A549 (cell line): ENCODE measurements around the gene SLC16A12. TPM values are rescaled to one million over a fixed set of nuclear protein-coding genes. Genes with fewer than 3 reads are reported as not detected.

Experiments used
- ATAC-seq, 2 experiments: fragments of 200-7000 bp in 1 of 2; fragments of >200 bp in 1 of 2; cut with Nextera tagmentation in 1 of 2; cut with Tn5 transposase in 1 of 2; 3 replicates each; pipeline versions ENCODE4 v1.8.0 to v1.9.1; 2018 to 2020; ENCODE audit warnings: mild to moderate bottlenecking in 1 of 2, moderate library complexity in 1 of 2
- CTCF ChIA-PET: fragments of 300-600 bp; sonication (Branson Sonifier 250); formaldehyde crosslinking; extraction: SDS; loops from one replicate; lab custom pipeline; 2021; ENCODE audit warnings: antibody characterized with exemption, inconsistent platforms; lab: Yijun Ruan, JAX
- POLR2A ChIA-PET: fragments of 350-600 bp; formaldehyde crosslinking; extraction: SDS; loops from one replicate; lab custom pipeline; 2021; ENCODE audit warnings: antibody characterized with exemption, inconsistent platforms; lab: Yijun Ruan, JAX
- DNase-seq, 2 experiments: peaks; one replicate each; pipeline versions ENCODE4 v3.0.0 to v3.0.0-alpha.2; 2011 to 2016; ENCODE audit warnings: low read depth in 1 of 2, low spot score in 1 of 2
- FAIRE-seq: peaks from 2 replicates; lab custom pipeline; 2011; peaks lifted over from hg19 to GRCh38; lab: Jason Lieb, UNC
- H3K27ac ChIP-seq, 2 experiments: fragments of >200 bp; sonication (Bioruptor Twin); formaldehyde crosslinking; 3 replicates each; pipeline ENCODE4 v1.5.1; 2016 to 2017
- H3K4me1 ChIP-seq: fragments of >200 bp; sonication (Bioruptor Twin); formaldehyde crosslinking; 3 replicates; pipeline ENCODE4 v1.6.1; 2016
- H3K4me2 ChIP-seq: fragments of >200 bp; sonication (Bioruptor Twin); formaldehyde crosslinking; 3 replicates; pipeline ENCODE4 v1.6.1; 2016
- H3K4me3 ChIP-seq: fragments of >200 bp; sonication (Bioruptor Twin); formaldehyde crosslinking; 3 replicates; pipeline ENCODE4 v1.5.1; 2016
- H3K9me3 ChIP-seq: fragments of >200 bp; sonication (Bioruptor Twin); formaldehyde crosslinking; 3 replicates; pipeline ENCODE4 v1.6.1; 2016
- CBX2 ChIP-seq: fragments of 200-600 bp; sonication (generic); IDR thresholded peaks from 2 replicates; pipeline ENCODE4 v1.6.1; 2016; ENCODE audit warnings: low read depth, mild to moderate bottlenecking, borderline replicate concordance
- CBX8 ChIP-seq: fragments of 200-600 bp; sonication (generic); IDR thresholded peaks from 2 replicates; pipeline ENCODE4 v1.6.1; 2016
- CHD4 ChIP-seq: fragments of 200-600 bp; sonication (generic); IDR thresholded peaks from 2 replicates; pipeline ENCODE4 v1.6.1; 2016; ENCODE audit warnings: antibody characterized with exemption, mild to moderate bottlenecking, borderline replicate concordance
- EHMT2 ChIP-seq: fragments of 200-600 bp; sonication (generic); IDR thresholded peaks from 2 replicates; pipeline ENCODE4 v1.6.1; 2016; ENCODE audit warnings: antibody characterized with exemption, low read depth, mild to moderate bottlenecking, moderate library complexity
- FOXS1 ChIP-seq: fragments of 250-450 bp; sonication (Bioruptor Pico); IDR thresholded peaks from 2 replicates; pipeline ENCODE4 v1.5.0; 2020; ENCODE audit warnings: mild to moderate bottlenecking, moderate library complexity
- HDAC2 ChIP-seq: fragments of 200-600 bp; sonication (generic); IDR thresholded peaks from 2 replicates; pipeline ENCODE4 v1.6.1; 2016
- HOXB13 ChIP-seq: fragments of 250-450 bp; sonication (Bioruptor Pico); IDR thresholded peaks from 2 replicates; pipeline ENCODE4 v1.5.0; 2020; ENCODE audit warnings: low read depth, mild to moderate bottlenecking, moderate library complexity
- HOXB5 ChIP-seq: fragments of 250-450 bp; sonication (Bioruptor Pico); IDR thresholded peaks from 2 replicates; pipeline ENCODE4 v1.5.0; 2020; ENCODE audit warnings: mild to moderate bottlenecking, moderate library complexity
- KDM1A ChIP-seq: fragments of 200-600 bp; sonication (generic); IDR thresholded peaks from 2 replicates; pipeline ENCODE4 v1.6.1; 2016; ENCODE audit warnings: low read depth, mild to moderate bottlenecking
- MAZ ChIP-seq: fragments of 150-350 bp; IDR thresholded peaks from 2 replicates; pipeline ENCODE4 v1.6.1; 2014; ENCODE audit warnings: antibody characterized with exemption, low read depth, low read length, borderline replicate concordance
- MYC ChIP-seq: IDR thresholded peaks from 2 replicates; pipeline ENCODE4 v1.6.1; 2012; ENCODE audit warnings: mild to moderate bottlenecking, inconsistent platforms, low read length, improper control_type of control experiment, borderline replicate concordance
- NFE2L2 ChIP-seq: fragments of 150-350 bp; conservative IDR thresholded peaks from 2 replicates; pipeline ENCODE4 v1.6.1; 2014; ENCODE audit warnings: low read length
- NPAS2 ChIP-seq: fragments of 250-450 bp; sonication (Bioruptor Pico); IDR thresholded peaks from 2 replicates; pipeline ENCODE4 v1.8.0; 2022; ENCODE audit warnings: mild to moderate bottlenecking, moderate library complexity, borderline replicate concordance
- RARB ChIP-seq: fragments of 250-450 bp; sonication (Bioruptor Pico); IDR thresholded peaks from 2 replicates; pipeline ENCODE4 v1.8.0; 2021; ENCODE audit warnings: mild to moderate bottlenecking, moderate library complexity
- RFX5 ChIP-seq: fragments of 450-650 bp; IDR thresholded peaks from 2 replicates; pipeline ENCODE4 v1.7.1; 2014; ENCODE audit warnings: antibody characterized with exemption, mild to moderate bottlenecking, moderate library complexity
- WGBS: methylation state at CpG from one replicate; pipeline ENCODE4 v1.1.6; 2017; ENCODE audit errors: missing lambda C conversion rate; 5-methylcytosine and 5-hydroxymethylcytosine counted together
- polyA plus RNA-seq, 4 experiments: library from polyadenylated mRNA; depleted of rRNA in 3 of 4; stranded (reverse); fragments of >200 nt; fragmentation: RNase III in 1 of 4; extraction: RNeasy Plus Mini Kit Qiagen cat#74134 plus additional on column Dnase treatment in 1 of 4; gene quantifications; 2 replicates in 3 of 4; 3 replicates in 1 of 4; pipeline ENCODE4 v1.2.3, GENCODE V29; 2011 to 2017
- TF ChIP-seq, protein P1 (sequence below): fragments of 200-600 bp; sonication (generic); IDR thresholded peaks from 2 replicates; pipeline ENCODE4 v1.6.1; 2016; ENCODE audit warnings: antibody characterized with exemption, mild to moderate bottlenecking, moderate library complexity
- TF ChIP-seq, protein P2 (sequence below): IDR thresholded peaks from 2 replicates; pipeline ENCODE4 v1.6.1; 2012
- TF ChIP-seq, protein P3 (sequence below): fragments of 250-450 bp; sonication (Bioruptor Pico); IDR thresholded peaks from 2 replicates; pipeline ENCODE4 v1.5.0; 2021; ENCODE audit warnings: mild to moderate bottlenecking, moderate library complexity, borderline replicate concordance

SLC16A12 gene
- polyA plus RNA-seq, 2 of the 4 experiments (the other 2 are of a cell fraction): 0.14 to 0.19 TPM

DNA sequence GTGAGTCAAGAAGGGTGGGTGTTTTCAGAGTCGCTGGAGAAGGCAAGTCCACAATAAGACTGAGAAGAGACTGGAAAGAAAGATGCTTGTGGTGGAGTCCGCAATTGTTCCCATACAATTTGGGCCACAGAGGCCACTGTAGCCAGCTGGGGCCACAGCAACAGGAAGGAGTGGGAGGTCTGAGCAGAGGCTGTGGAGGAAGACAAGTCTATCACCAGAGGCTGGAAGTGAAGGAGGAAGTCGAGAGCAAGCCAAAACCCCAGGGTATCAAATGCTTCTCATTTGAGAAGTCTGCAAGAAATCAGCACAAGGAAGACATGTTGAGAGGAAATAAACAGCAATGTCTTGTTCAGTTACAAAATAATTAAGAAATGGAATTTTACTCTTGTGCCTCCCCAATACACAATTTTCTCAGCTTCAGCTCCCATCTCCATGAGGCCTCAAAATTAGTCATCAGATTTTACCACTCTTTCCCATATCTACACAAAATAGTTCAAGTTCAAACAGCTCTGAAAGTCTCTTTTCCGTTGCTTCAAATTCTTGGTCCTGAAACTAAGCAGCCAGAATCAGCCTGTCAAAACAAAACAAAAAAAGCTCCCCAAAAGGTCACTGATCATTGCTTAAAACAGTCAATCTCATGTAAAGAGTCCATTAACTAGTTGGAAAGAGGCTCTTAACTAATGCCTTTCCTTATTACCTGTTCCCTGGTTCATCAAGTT lies 31.6 kb downstream of the SLC16A12 start:
- WGBS: 63% methylated on average over 4 of the region's 4 CpGs
- H3K9me3 ChIP-seq: no peaks in the 10 kb centered on the region
- no peak overlapping the region for H3K4me2 ChIP-seq
- FAIRE-seq (no peak), ATAC-seq (no peak), DNase-seq (no peak)
- TF ChIP-seq NFE2L2: no peak
- ChIA-PET CTCF (interaction anchor here (1.4 kb wide), 1 partner anchor 10 kb away, joined by 3 read pairs; no protein-coding TSS in a partner anchor), POLR2A (no interaction called here)
- H3K27ac ChIP-seq: no peak overlapping the region
- H3K4me1 ChIP-seq: no peaks in the 10 kb centered on the region
- no peak overlapping the region for H3K4me3 ChIP-seq

DNA sequence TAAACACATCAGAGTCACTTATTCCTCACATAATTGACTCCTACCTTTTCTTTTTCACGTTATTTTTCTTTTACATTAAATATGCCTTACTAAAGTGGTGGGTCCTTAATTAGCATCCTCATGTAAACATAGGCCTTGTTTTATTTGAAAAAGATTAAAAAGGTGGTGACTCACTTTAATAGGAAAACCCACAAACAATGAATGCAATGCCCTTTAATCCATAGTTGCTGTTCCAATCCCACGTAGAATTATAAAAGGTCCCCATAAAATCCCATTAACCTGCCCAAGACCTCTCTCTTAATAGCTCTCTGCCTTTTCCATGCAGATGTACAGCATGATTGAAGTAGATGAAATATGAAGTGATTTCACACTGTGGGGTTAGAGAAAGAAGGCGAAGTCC lies 32.2 kb downstream of the SLC16A12 start:
- Histone ChIP-seq H3K4me2 (no peak overlapping the region), H3K4me1 (no peaks in the 10 kb centered on the region), H3K4me3 (no peak overlapping the region), H3K9me3 (no peaks in the 10 kb centered on the region), H3K27ac (no peak overlapping the region)
- ChIA-PET POLR2A (no interaction called here), CTCF (interaction anchor here (1.4 kb wide), 1 partner anchor 10 kb away, joined by 3 read pairs; no protein-coding TSS in a partner anchor)
- WGBS: 73% methylated on average over 3 of the region's 3 CpGs
- FAIRE-seq (no peak), ATAC-seq (no peak), DNase-seq (no peak)
- TF ChIP-seq CBX2 (no peak), FOXS1 (CRISPR knock-in tag) (no peak), MYC (no peak), EHMT2 (no peak), HDAC2 (no peak), CBX8 (no peak), NPAS2 (no peak), HOXB5 (no peak), RFX5 (no peak), MAZ (no peak), CHD4 (no peak), RARB (CRISPR knock-in tag) (no peak), KDM1A (no peak), HOXB13 (CRISPR knock-in tag) (no peak)
- TF ChIP-seq, protein P1, sequence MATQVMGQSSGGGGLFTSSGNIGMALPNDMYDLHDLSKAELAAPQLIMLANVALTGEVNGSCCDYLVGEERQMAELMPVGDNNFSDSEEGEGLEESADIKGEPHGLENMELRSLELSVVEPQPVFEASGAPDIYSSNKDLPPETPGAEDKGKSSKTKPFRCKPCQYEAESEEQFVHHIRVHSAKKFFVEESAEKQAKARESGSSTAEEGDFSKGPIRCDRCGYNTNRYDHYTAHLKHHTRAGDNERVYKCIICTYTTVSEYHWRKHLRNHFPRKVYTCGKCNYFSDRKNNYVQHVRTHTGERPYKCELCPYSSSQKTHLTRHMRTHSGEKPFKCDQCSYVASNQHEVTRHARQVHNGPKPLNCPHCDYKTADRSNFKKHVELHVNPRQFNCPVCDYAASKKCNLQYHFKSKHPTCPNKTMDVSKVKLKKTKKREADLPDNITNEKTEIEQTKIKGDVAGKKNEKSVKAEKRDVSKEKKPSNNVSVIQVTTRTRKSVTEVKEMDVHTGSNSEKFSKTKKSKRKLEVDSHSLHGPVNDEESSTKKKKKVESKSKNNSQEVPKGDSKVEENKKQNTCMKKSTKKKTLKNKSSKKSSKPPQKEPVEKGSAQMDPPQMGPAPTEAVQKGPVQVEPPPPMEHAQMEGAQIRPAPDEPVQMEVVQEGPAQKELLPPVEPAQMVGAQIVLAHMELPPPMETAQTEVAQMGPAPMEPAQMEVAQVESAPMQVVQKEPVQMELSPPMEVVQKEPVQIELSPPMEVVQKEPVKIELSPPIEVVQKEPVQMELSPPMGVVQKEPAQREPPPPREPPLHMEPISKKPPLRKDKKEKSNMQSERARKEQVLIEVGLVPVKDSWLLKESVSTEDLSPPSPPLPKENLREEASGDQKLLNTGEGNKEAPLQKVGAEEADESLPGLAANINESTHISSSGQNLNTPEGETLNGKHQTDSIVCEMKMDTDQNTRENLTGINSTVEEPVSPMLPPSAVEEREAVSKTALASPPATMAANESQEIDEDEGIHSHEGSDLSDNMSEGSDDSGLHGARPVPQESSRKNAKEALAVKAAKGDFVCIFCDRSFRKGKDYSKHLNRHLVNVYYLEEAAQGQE: no peak
- TF ChIP-seq, protein P2, sequence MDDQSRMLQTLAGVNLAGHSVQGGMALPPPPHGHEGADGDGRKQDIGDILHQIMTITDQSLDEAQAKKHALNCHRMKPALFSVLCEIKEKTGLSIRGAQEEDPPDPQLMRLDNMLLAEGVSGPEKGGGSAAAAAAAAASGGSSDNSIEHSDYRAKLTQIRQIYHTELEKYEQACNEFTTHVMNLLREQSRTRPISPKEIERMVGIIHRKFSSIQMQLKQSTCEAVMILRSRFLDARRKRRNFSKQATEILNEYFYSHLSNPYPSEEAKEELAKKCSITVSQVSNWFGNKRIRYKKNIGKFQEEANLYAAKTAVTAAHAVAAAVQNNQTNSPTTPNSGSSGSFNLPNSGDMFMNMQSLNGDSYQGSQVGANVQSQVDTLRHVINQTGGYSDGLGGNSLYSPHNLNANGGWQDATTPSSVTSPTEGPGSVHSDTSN: no peak
- TF ChIP-seq, protein P3, sequence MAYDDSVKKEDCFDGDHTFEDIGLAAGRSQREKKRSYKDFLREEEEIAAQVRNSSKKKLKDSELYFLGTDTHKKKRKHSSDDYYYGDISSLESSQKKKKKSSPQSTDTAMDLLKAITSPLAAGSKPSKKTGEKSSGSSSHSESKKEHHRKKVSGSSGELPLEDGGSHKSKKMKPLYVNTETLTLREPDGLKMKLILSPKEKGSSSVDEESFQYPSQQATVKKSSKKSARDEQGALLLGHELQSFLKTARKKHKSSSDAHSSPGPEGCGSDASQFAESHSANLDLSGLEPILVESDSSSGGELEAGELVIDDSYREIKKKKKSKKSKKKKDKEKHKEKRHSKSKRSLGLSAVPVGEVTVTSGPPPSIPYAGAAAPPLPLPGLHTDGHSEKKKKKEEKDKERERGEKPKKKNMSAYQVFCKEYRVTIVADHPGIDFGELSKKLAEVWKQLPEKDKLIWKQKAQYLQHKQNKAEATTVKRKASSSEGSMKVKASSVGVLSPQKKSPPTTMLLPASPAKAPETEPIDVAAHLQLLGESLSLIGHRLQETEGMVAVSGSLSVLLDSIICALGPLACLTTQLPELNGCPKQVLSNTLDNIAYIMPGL (CRISPR knock-in tag): no peak
